Amniotic epithelial cell (primary cell): ENCODE measurements around the gene CDON.
"Not testable (repeated sequence)": the region's sequence is repeated elsewhere in the genome, so short reads cannot be mapped to it uniquely, and the experiment has no call there.

ENCODE experiments used
- DNase-seq: peaks from one replicate; pipeline ENCODE4 v3.0.0-alpha.2; 2010; ENCODE audit warnings: low read depth

The CDON gene

DNA sequence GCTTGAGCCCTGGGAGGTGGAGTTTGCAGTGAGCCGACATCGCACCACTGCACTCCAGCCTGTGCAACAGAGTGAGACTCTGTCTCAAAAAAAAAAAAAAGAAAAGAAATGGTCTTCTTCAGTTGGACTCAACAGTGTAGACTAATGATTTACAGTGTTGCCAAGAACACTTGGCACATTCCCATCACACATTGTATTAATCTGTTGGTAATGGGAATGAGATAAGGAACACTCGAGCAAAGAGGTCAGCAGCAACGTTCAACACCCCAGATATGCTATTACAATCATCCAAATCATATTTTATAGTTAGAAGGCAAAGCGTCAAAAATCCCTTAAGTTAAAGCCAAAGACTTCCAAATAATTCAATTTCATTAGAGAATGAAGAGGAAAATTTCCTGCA lies 14.5 kb downstream of the CDON start:
- DNase-seq: no peak

DNA sequence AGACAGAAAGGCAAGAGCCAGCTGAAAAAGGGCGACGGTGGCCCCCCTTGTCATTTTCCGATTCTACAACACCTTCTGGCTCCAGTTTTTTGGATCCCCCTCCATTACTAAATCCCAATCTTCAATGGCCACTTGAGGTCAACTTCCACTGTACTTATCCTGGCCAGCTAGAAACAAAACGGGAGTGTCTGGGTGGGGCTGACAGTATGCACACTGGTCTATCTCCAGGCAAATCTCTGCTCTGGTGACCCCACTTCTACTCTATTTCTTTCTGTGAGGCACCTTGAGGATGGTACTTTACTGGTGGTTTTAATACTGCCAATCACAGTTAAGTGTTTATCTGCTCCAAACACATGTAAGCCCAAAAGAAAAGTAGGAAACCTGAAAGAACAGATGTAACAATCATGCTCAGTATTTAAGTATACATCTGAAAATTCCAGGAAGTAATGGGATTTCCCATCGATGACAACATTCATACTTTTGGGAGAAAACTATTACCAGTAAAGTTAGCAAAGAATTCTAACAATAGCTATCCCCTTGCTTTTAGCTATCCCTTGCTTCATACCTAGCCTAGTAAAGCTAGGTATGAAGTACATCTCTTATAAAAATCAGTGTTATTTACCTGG lies 16.0 kb downstream of the CDON start:
- no peak for DNase-seq

DNA sequence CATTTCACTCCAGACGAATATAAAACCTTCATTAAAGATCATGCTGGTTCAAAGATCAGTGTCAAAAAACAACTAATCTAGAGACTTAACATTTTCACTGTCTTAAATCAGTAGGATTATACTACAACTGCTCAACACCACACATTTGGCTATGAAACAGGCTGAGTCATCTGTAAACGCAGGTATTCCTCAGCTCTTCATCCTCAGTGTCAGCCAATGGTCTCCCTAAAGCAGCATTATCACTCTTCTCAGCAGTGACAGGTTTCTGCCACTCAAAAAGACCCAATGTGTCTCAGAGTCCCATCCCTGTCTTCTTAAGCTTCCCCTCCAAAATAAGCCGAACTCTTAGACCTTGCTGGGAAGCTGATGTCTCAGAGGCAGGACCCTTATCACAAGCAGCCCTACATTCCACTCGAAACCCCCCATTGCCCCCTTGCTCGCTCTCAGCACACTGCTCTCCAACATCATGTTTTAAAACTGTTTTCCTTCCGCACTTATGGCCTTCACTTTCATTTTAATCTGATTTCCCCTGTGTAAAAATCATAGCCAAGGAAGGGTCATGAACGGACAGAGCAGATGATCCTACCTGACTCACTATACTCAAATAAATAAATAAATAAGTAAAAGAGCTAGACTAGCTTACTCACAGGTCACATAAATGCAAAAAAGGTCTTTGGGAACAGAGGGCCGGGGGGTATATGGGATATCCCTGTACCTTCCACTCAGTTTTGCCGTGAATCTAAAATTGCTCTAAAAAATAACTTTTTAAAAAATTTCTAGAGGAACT lies 23.0 kb downstream of the CDON start:
- no peak for DNase-seq

DNA sequence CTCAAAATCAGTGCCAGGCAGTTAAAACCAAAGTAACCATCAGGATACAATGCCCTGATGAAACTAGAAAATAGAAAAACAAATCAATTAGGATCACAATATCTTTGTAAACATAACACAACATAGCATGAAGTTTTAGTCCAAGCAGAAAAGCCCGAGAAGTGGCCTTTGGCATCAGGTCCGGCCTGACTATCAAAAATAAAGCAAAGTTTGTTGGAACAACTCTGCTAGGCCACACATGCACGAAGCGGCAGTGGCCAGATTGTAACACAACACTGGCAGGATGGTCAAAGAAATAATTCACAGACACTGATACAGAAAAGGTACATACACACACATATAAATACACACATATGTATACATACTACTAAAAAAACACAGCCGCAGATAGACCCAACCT lies 26.9 kb downstream of the CDON start:
- DNase-seq: no peak

DNA sequence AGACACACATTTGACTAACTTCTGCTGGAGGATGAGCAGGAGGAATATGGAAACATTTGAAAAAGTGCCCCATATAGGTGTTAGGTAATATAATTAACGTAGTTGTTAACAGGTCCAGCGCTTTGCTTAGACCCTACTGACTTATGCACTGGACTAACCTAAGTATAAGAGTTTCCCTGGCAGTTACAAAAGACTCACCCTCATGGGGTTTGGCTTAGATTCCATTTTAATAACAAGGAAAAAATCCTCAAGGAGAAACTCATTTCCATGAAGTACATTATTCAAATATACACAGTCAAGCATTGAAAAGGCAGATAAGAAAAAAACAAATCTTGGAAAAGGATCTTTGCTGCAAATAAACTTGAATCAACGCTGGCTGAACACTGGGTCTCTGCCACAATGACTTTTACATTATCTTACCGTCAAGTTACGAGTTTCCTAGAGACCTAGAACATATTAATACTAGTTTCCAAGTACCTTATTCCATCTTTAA lies 27.7 kb downstream of the CDON start:
- DNase-seq: no peak

DNA sequence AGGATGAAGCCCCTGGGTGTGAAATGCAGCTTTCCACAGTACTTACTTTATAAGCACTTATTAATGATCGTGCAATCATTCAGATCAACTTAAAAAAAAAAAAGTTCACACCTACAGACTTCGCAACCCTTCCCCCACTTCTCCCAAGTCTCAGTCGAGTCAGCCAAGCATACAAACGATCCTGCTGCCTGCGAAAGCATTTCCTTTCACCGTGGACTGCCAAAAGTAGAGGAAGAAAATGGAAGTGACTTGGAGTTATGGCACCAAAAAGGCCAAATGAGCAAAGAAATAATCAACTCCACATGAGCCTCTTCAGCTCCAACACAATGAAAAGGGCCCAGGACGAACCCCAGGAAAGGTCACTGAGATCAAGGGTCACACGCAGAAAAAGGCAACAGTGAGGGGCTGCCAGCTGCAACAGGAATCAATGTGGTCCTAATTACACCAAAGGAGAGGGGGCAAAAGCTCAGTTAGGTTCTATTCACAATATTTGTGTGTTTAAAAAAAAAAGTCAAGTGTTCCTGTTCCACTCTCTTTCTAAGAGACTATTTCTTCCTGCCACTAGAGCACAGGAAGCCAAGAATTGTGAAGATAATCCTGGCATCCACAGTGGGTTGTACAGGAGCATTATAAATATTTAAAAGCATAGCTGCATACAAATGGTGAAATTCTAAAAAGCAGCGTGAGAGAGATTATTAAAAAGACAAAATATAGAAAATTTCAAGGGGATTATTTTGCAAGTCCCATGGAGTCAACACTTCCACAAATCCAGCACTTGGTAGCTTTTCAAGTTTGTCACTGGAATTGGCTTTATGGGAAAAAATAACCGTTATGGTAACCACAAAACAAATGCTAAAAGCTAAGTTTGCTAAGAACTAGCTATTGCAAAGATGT lies 28.4 kb downstream of the CDON start:
- no peak for DNase-seq

DNA sequence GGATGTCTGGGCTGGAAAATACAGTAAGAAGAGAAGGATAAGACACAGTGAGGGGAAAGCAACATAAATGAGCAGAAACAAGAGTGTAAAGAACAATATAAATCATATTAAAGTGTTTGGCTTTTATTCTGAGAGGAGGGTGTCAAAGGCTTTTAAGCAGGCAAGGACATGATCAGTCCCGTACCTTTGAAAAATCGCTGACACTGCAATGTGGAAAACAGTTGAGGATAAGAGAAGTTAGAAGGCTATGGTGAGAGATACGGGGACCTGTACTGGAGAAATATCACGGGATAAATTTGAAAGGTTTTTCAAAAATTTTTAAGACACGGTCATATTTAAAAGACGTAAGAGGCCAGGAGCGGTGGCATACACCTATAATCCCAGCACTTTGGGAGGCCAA lies 30.3 kb downstream of the CDON start:
- no peak for DNase-seq

DNA sequence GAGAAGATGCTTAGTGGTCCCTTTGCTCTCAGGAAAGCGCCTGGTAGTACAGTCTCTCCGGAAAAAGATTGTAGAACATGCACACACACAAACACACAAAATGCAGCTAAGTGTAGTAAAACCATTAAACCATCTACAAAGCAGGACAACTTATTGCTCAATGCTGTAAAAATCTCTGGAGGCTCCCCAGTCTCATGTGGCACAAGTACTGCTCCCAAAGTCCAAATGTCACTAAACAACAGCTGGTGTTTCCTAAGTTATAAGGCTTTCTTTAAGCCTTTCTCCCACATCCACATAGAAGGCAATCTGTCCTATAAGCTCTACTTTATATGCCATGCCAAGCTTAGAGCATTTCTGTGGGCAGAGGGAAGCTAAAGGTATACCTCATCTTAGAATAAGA lies 32.9 kb downstream of the CDON start:
- no peak for DNase-seq

DNA sequence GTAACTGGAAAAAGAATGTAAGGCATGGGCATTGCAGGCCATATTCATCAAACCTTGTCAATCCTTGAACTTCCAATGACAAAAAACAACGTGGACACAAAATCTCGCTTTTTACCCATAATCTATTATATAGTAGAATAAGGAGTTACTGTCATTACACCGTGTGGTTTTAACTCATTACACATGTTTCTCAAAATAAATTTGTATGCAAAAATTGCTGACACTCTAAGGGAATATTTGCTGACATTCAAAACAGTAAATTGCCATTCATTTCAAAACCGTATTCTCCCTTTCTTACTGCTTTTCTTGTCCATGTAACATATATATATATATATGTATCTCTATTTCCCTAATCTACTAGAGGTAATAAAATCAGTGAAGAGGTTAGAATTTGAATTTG lies 33.4 kb downstream of the CDON start:
- DNase-seq: no peak

DNA sequence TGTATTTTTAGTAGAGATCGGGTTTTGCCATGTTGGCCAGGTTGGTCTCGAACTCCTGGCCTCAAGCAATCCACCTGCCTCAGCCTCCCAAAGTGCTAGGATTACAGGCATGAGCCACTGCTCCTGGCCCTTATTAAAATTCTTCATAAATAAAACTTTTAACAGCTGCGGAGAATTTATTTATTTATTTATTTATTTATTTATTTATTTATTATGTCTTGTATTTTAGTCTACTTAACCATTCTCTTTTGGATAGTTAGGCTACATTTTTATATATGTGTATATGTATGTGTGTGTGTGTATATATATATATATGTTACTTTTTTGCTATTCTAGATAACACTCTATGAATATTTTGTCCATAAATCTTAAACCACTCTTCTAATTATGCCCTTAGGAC lies 34.1 kb downstream of the CDON start:
- not testable (repeated sequence) for DNase-seq

DNA sequence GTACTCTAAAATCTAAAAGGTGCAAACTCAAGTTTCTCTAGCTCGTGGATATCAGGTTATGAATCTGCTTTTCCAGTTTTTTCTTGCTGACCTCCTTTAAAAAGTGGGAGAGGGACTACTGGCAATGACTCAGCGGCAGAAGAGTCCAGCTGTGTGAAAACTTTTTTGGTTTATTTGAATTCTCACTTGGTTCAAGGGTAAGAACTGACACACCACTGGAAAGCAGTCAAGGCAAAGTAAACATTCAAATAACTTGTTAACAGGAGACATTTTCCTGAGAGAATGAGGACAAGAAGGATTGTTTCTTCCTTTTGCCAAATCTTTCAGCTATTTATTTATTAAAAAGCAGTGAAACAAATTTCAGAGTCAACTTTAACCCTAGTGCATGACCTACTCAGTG lies 36.1 kb downstream of the CDON start:
- DNase-seq: no peak

DNA sequence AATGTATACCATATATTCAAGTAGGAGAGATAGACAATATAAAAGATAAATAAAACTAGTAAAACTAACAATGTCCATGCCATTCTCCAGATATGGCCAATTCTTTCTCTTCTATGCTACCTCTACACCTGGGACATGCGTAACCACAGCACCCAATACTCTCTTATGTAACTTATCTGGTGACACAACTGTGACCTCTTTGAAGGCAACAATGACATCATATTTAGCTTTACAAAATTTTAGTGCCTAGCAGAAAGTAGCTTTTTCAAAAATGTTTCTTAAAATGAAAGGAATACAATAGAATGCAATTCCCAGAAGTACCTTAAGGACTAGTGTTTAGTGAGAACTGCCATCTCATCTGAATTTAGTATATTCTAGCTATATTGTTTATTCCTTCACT lies 36.8 kb downstream of the CDON start:
- no peak for DNase-seq

DNA sequence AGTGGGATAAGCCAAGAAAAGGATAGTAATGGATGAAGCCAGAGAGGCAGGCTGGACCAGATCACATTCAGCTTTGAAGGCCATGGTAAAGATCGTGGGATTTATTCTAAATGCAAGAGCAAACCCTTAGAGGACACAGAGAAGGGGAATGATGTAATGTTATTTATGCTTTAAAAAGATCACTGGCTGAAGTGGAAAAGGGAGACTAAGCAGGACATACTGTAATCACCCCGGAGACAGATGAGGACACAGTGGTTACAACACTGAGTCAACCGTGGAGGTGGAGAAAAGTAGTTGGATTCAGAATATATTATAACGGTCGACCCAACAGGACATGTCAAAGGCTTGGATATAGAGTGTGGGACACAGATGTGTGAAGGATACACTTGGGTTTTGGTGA lies 38.5 kb downstream of the CDON start:
- peak; percentile 3 for DNase-seq

DNA sequence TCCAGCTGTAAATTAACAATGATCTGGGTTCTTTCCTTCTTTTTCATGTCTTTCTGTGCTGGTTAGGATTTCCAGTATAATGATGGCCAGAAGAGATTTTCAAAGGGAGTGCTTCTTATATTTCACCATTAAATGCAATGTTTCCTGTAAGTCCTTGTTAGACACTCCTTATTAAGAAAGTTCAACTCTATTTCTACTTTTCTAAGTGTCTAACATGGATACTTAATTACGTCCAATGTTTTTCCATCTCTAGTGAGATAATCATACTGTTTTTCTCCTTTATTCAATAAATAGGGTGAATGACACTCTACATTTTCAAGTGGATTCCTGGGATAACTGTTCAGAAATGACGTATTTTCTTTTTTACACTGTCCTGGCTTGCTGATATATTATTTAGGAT lies 49.8 kb downstream of the CDON start:
- no peak for DNase-seq

DNA sequence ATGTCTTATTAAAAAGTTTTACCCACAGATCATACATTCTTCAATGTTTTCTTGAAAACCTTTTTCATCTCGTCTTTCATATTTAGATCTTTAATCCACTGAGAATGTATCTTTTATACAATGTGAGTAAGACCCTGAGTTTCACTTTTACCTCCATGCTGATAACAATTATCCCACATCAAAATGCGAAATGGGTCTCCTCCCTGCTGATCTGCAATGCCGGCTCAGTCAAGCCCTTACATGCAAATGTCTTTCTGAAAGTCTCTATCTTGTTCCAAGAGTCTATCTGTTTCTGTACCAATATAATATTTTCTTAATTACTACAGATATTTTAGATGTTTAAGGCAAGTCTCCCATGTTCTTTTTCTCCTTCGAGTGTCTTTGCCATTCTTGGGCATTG lies 50.9 kb downstream of the CDON start:
- no peak for DNase-seq

DNA sequence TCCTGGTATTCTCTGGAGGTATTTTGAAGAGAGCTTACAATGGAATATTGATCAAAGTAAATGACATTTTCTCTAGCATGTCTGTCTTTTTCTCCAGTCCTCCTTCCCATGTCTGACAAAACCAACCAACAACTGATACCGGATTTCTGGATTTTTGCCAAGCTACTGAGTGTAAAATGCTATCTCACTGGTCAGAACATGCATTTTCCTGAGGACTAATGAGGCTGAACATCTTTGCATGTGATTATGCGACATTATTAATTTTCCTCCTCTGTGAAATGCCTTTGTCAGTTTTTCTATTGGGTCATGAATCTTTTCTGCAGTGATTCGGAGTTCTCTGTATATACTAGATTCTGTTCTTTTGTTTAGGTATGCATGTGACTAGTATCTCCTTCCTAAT lies 51.4 kb downstream of the CDON start:
- DNase-seq: no peak

DNA sequence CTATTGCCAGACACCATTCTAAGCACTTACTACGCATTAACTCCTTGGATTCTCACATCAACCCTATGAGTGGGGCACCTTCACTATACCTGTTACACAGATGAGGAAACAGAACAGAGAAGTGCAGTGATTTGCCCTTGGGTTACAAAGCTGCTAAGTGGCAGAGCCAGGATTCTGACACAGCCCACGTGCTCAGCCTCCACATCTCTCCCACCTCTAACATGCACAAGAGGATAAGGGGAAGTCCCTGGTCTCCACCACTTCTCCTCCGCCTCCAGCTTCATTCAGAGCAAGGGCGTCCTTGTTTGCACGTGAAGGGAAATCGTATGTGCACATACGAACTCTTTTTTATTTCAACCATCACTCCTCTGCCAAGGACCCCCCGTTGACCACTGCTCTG lies 53.7 kb downstream of the CDON start:
- no peak for DNase-seq

DNA sequence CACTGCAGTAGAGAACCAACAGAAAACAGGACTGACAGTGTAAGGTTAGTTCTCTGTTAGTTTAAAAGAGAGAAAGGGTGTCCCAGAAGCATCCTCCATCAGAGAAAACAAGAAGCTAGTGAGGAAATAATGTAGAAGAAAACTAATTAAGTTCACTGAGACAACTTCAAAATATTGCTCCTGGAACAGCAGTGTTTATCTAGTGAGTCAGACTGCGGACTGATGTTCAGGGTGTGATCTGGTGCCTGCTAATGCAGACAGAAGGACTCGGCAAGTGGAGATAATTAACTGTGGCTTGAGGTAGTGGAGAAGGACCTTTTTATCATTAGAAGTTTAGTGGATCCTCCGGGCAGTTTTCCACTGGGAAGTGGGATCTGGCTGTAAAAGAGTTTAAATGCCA lies 55.4 kb downstream of the CDON start:
- peak; percentile 20 for DNase-seq

DNA sequence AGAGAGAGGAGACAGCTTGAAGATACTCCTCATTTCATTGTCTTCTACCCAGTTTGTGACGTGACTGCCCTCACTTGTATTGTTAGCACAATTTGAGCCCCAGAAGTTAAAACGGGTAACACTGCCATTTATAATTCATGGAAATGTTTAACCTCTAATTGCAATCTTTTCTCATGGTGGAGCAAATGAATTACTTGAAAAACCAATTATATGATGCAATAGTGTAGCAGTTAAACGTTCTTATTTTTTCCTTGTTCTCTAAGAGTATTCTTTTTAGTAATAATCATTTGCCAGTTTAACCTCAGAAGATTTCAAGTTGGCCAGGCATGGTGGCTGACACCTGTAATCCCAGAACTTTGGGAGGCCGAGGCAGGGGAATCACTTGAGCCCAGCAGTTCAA lies 56.6 kb downstream of the CDON start:
- DNase-seq: no peak

DNA sequence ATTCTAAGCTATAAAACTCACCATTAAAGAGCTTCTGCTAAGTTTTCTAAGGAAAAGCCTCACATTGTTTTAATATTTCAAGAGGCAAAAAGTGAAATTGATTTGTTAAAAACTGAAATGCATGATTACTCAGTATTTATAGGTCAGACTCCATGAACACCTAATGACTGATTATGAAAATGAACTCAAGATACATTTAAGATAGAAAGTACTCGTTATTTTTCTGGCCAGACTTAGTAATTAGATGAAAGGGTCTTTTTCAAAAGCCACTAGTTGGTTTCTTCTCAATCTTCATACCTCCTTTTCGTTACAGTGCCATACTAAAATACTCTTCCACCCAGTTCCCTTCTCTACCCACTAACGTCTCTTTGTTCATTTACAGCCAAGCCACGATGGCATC lies 60.5 kb downstream of the CDON start:
- no peak for DNase-seq

DNA sequence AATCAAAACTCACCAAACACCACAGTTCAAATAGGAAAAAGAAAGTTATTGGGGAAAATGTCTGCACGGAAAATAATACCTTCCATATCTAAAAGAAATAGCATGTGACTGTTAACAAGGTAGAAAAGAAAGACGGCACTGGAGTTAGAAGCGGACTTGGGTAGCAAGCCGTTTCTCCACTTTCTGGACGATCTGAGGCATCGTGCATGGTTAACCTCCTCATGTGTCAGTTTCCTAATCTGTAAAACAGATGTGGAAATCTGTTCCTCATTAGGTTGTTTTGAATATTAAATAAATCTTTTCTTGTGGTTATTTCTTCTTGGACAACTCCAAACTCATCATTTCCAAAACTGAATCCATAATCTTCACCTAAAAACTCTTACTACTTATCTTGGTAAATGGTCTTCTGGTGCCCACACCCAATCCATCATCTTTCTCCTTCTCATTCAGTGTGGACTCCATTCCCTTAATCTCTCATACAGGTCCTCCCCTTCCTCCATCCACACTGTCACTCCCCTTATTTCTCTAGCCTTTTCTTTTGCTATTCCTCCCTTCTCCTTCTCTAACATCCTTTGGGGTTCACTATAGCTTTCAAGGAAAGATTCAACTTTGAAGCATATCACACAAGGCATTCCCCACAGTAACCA lies 63.3 kb downstream of the CDON start:
- no peak for DNase-seq

DNA sequence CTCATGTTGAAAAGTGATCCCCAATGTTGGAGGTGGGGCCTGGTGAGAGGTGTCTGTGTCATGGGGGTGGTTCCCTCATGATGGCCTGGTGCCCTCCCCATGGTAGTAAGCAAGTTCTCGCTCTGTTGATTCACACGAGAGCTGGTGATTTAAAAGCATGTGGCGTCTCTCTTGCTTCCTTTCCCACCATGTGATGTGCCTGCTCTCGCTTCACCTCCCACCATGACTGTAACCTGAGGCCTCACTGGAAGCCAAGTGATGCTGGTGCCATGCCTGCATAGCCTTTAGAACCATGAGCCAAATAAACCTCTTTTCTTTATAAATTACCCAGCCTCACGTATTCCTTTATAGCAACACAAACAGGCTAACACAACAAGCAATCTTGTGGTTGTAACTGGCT lies 64.4 kb downstream of the CDON start:
- no peak for DNase-seq
